H1 (cell line): ENCODE measurements around the gene CBX4. TPM values are rescaled to one million over a fixed set of nuclear protein-coding genes. Genes with fewer than 3 reads are reported as not detected.

Experiments used
- CEBPB ChIP-seq: IDR thresholded peaks from 2 replicates; pipeline ENCODE4 v1.6.1; 2012; ENCODE audit warnings: low read depth, low read length
- KDM5A ChIP-seq: fragments of 200-600 bp; IDR thresholded peaks from 2 replicates; pipeline ENCODE4 v1.7.1; 2012; ENCODE audit warnings: mild to moderate bottlenecking, low read length, inconsistent platforms, mixed read lengths
- NANOG ChIP-seq: IDR thresholded peaks from 2 replicates; pipeline ENCODE4 v1.6.1; 2011; ENCODE audit warnings: low read length, low read depth, mild to moderate bottlenecking, inconsistent platforms; ENCODE audit not compliant: insufficient read depth, poor library complexity, severe bottlenecking
- POLR2AphosphoS5 ChIP-seq: IDR thresholded peaks from 2 replicates; pipeline ENCODE4 v1.6.1; 2011; ENCODE audit warnings: low read depth, low read length
- RXRA ChIP-seq: IDR thresholded peaks from 2 replicates; pipeline ENCODE4 v1.6.1; 2011; ENCODE audit warnings: low read depth, mild to moderate bottlenecking, low read length, moderate library complexity; ENCODE audit not compliant: insufficient read depth
- polyA plus RNA-seq, 7 experiments: library from polyadenylated mRNA; depleted of rRNA in 3 of 7; stranded (reverse) in 5 of 7; unstranded in 2 of 7; fragments of >200 nt in 5 of 7; fragments of 200-250 nt in 2 of 7; gene quantifications; 1 replicate in 5 of 7; 2 replicates in 1 of 7; 4 replicates in 1 of 7; pipeline versions ENCODE4 v1.2.1 to v1.2.3, GENCODE V29; 2011 to 2013; ENCODE audit warnings: missing spikeins in 2 of 7, mixed read lengths in 2 of 7
- total RNA-seq: library from RNA; stranded (reverse); fragmentation: NEBNext Ultra II Directional; extraction: Animal tissue kit (Norgen Biotek cat#: 25700); gene quantifications from 2 replicates; pipeline ENCODE4 v1.2.1, GENCODE V29; 2021
- TF ChIP-seq, protein P1 (sequence below): IDR thresholded peaks from 2 replicates; pipeline ENCODE4 v1.6.1; 2012; ENCODE audit warnings: inconsistent platforms

CBX4 gene
- total and polyA plus RNA-seq, 2 of the 8 experiments (the other 6 are each of a cell fraction or from before 2014, with no cell fraction given): 1.8 to 4.0 TPM

DNA sequence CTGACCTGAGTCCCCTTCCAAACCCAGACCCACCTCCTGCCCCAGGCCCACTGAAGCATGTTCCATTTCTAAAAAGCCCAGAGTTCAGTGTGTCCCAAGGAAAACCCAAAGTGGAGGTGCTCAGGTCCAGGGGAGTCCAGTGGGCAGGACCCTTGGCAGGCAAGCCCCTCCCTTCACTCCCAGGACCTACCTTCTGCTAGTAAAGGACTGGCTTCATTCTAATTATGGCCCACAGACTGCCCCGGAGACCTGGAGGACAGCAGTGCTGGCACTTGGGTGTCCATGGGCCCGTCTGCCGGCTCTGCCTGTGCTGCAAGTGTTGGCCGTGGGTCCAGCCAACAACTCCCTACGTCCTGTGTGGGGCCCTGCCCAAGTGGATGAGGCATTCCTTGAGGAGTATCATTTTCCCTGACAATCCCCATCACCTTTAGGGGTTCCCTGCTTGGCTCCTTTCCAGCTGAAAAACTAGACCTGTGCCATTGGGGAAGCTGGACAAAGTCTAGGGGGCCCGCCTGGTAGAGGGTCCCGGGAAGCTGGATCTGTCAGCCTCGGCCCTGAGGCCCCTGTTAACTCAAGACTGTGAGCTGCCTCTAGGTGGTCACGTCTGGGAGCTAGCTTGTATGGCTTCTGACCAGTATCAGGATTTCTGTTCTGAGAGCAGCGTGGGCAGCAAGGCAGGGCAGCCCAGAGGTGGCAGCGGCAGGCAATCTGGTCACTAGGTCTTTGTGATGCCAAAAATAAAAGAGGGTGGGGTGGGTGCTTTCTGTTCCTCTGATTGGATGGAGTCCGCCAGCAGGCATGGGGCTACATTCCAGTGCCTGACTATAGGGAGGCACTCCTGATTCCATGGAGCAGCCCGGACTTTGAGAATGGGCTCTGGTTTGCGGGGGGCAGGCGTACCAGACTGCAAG lies 53.1 kb downstream of the CBX4 start (continued):
- no peak for TF ChIP-seq POLR2AphosphoS5
- no peak for TF ChIP-seq NANOG
- TF ChIP-seq KDM5A: no peak
- TF ChIP-seq RXRA: no peak
- TF ChIP-seq, protein P1, sequence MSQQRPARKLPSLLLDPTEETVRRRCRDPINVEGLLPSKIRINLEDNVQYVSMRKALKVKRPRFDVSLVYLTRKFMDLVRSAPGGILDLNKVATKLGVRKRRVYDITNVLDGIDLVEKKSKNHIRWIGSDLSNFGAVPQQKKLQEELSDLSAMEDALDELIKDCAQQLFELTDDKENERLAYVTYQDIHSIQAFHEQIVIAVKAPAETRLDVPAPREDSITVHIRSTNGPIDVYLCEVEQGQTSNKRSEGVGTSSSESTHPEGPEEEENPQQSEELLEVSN: no peak
- no peak for TF ChIP-seq CEBPB
